COR-L47 (cell line): ENCODE results near the gene COL15A1.

Experiments used
- DNase-seq: peaks from one replicate; lab custom pipeline; 2025; lab: John Stamatoyannopoulos, UW

Gene COL15A1

DNA sequence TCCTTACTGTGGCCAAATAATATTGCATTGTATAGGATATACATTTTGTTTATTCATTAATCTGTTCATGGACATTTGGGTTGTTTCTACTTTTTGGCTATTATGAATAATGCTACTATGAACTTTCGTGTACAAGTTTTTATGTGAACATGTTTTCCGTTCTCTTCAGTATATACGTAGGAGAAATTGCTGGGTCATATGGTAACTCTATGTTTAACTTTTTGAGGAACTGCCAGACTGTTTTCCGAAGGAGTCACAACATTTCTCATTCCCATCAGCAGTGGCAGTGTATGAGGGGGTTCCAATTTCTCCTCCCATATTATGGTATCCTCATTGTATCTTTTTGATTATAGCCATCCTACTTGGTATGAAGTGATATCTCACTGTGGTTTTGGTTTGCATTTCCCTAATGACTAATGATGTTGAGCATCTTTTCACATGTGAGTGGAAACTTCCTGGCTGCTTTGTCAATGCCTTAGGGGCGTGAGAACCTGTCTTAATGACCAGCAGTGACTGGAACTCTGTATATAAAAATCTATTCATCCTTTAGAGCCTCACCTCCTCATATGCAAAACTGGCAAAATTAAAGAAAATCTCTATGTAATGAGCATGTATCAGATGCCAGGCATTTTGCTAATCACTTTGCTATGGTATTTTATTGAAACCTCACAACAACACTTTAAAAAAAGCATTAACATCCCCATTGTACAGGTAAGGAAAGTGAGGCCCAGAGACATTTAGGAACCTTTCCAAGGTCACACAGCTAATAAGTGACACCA, 113.4 kb downstream of the COL15A1 start:
- no peak for DNase-seq

DNA sequence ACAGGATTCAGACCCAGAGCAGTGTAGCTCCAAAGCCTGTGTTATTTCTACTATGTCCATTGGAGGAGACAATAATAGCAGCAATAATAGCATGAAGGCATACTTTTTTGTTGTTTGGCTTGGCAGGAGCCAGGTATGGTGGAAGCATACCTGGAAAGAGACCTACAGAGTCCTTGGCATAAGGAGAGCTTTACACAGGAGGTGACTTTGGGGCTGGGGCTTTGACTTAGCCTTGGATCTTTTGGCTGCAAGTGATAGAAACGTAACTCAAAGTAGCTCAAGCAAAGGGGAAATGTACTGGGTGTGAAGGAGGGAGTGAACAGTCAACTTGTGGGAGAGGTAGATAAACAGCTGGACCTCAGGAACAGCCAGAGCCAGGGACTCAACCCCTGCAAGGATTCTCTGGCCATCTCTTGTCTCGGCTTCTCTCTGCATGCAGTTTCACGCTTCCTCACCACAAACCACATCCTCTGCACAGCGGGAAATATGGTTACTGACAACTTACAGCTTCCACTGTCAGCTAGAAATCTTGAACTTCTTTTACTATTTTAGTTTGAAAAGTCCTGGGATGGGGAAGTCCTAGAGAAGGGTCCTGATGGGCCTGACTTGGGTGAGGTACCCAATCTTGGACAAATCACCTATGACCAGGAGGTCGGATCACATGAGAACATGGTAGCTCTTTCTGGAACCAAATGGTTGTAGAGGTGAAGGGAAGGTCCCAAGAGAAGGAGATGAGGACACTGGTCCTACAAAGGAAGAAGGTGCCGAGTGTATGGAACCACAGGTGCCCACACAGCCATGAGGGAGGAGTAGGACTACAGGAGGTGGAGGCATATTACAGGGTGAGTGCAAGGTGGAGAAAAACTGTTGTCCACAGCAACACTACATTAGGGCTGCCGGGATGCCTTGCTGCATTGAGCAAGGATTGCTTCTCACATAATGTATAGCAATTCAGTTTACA, 114.2 kb downstream of the COL15A1 start:
- no peak for DNase-seq

- DNase-seq, result no peak
Measured at GRCh38 chr9:99058964-99059921, 115.5 kb downstream of the COL15A1 start.

DNA sequence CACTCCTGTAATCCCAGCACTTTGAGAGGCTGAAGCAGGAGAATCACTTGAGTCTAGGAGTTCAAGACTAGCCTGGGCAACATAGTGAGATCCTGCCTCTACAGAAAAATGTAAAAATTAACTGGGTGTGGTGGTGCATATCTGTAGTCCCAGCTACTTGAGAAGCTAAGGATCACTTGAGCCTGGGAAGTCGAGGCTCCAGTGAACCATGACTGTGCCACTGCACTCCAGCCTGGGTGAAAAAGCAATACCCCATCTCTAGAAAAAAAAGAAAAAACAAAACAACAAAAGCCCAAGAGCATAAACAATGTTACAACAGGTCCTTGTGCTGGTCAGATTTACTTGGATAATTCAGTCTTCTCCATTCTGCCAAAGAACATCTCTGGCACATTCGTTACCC, 116.9 kb downstream of the COL15A1 start:
- DNase-seq, result no peak

- DNase-seq, result no peak
Measured at GRCh38 chr9:99062549-99062948, 118.8 kb downstream of the COL15A1 start.

GRCh38 chr9:99063522-99063921, 119.8 kb downstream of the COL15A1 start:
- no peak for DNase-seq

- DNase-seq, result no peak
Measured at GRCh38 chr9:99066571-99066970, 122.9 kb downstream of the COL15A1 start.

GRCh38 chr9:99069075-99069474, 125.4 kb downstream of the COL15A1 start:
- no peak for DNase-seq

DNA sequence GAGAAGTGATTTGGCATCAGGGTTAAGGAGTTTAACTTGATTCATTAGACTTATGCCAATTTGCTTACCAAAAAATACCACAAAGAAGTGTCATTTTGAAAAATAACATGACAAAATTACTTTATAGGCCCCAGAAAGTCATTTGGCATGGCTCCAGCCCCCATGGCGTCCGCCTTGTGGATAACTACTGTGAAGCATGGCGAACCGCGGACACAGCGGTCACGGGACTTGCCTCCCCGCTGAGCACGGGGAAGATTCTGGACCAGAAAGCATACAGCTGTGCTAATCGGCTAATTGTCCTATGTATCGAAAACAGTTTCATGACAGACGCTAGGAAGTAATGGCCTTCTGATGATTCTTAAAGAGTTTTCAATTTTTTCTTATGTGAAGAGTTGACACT, 125.8 kb downstream of the COL15A1 start:
- no peak for DNase-seq

GRCh38 chr9:99070681-99071080, 127.0 kb downstream of the COL15A1 start:
- DNase-seq, result no peak

DNA sequence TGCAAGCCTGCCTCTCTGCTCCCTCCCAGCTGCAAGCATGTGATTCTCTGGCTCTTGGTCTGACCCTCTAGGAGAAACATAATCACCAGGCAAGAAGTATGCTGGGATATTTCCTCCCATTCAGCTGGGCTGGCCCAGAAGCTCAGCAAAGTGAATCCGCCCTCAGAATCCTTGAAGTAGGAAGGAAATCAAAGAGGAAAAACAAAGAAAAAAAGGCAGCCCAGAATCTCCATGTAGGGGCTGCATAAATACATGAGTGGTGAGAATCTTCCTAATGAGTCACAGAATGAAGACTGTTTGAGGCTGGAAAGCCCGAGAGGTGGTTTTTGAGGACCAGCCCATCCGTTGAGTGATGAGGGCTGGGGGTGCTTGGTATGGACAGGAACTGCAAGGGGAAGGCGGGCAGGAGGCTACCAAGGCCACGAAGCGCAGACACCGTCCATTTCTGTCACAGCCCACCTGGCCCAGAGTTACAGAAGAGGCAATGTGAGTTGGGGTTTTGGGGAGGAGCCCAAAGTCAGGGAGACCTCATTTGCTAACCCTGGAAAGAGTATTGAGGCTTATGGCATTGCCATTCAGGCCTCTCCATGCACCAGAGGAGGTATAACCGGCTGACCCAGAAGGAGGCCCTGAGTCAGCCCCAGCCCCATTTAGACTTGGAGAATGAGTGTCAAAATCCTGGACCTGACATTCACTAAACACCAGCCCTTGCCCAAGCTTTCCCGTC, 127.8 kb downstream of the COL15A1 start:
- no peak for DNase-seq

GRCh38 chr9:99072040-99072394, 128.3 kb downstream of the COL15A1 start:
- no peak for DNase-seq

- DNase-seq, result no peak
Measured at GRCh38 chr9:99073347-99073746, 129.6 kb downstream of the COL15A1 start.

- DNase-seq, result no peak
Measured at GRCh38 chr9:99073985-99074901, 130.5 kb downstream of the COL15A1 start.

- DNase-seq, result no peak
Measured at GRCh38 chr9:99074902-99075245, 131.2 kb downstream of the COL15A1 start.

DNA sequence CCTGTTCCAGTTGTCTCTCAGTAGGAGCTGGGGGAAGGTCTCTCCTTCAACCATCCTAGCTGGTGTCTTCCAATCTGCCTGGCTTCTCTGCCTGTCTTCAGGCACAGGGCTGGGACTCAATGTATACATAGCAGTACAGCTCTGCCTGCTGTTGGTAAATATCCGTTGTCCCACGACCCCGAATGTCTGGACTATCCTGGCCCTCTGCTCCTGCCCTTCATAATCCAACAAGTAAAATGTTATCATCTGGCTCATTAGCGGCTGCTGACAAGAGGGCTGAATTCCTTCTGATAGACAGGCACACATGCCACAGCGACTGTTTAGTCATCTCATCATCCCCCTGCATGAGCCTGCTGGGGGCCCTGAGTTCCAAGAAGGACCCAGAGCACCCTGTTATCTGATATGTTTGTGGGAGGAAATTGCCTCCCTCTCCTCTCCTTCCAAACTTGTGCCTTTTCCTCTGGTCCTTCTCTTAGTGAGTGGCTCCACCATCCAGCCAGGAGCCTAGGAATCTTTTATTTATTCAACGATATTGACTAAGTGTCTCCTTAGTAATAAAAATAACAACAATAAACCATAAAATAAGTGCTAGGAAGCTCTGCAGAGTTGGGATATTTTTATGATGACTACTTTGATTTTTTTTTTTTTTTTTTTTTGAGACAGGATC, 131.7 kb downstream of the COL15A1 start:
- no peak for DNase-seq

GRCh38 chr9:99076030-99076429, 132.3 kb downstream of the COL15A1 start:
- DNase-seq, result no peak

DNA sequence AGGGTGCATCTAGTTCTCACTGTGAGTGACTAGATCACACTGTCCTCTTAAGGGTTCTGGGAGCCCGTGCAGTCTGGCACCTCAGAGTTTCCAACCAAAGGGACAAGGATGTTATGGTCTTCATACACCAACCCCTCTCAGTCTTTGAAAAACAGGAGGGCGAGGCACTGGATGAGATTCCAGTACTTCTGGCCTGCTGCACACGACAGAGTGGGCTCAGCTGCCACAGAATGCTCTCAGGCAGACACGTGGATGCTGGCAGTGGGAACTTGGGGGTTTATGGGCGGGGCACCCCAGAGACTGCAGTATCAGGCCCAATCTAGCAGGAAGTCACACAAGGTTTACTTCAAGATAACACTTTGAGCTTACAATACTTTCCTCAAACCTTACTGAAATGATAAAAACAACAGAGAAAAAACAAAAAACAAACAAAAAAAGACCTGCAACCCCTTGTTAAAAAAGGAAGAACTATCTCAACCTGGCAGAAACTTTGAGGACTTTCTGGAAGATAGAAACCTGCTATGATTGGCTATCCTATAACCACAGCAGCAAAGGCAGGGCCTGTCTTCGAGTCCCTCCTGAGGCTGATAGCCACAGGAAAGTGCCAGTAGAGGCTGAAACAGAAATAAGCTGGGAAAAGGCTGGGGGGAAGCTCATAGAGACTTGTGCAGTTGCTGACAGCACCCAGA, 132.9 kb downstream of the COL15A1 start:
- no peak for DNase-seq

- DNase-seq, result no peak
Measured at GRCh38 chr9:99078717-99079116, 135.0 kb downstream of the COL15A1 start.
